Progenitor cell of endocrine pancreas (in vitro differentiated cells): Measurements from ENCODE around the gene GAMT. TPM values are rescaled to one million over a fixed set of nuclear protein-coding genes. Genes with fewer than 3 reads are reported as not detected.

Source experiments
- DNase-seq: peaks from one replicate; pipeline ENCODE4 v3.0.0; 2021; ENCODE audit warnings: low spot score; ENCODE audit not compliant: unreplicated experiment
- H3K27ac Mint-ChIP-seq: 2 replicates; pipeline ENCODE4 v1.8.0; 2021; ENCODE audit warnings: mild to moderate bottlenecking, moderate library complexity, mixed read lengths
- H3K27me3 Mint-ChIP-seq: 2 replicates; pipeline ENCODE4 v1.8.0; 2021; ENCODE audit warnings: mixed read lengths
- H3K36me3 Mint-ChIP-seq: 2 replicates; pipeline ENCODE4 v1.8.0; 2022; ENCODE audit warnings: mixed read lengths; ENCODE audit not compliant: insufficient read depth
- H3K4me1 Mint-ChIP-seq: 2 replicates; pipeline ENCODE4 v1.8.0; 2021; ENCODE audit warnings: low read depth, mixed read lengths
- H3K4me3 Mint-ChIP-seq: 2 replicates; pipeline ENCODE4 v1.8.0; 2021; ENCODE audit warnings: low read depth, mild to moderate bottlenecking, moderate library complexity, mixed read lengths
- H3K9me3 Mint-ChIP-seq: 2 replicates; pipeline ENCODE4 v1.8.0; 2021; ENCODE audit warnings: low read depth, mixed read lengths
- total RNA-seq: library from RNA; stranded (reverse); gene quantifications from 2 replicates; pipeline ENCODE4 v1.2.1, GENCODE V29; 2021
- TF ChIP-seq, protein P1 (sequence below): fragments of 200-600 bp; sonication (generic); IDR thresholded peaks from one replicate; pipeline ENCODE4 v1.5.0; 2021; ENCODE audit warnings: antibody characterized with exemption, mild to moderate bottlenecking; ENCODE audit not compliant: unreplicated experiment

Gene GAMT
- total RNA-seq, 1 donor from 2014 or later = 47.0 TPM

GRCh38 chr19:1388637-1389026, 12.7 kb downstream of the GAMT start:
- DNase-seq = no peak
- Mint-ChIP-seq H3K4me1 (peaks cover 4% of the 10 kb centered on the region), H3K27ac (no peak overlapping the region), H3K27me3 (no peaks in the 10 kb centered on the region), H3K4me3 (no peak overlapping the region), H3K36me3 (peaks cover 13% of the 10 kb centered on the region), H3K9me3 (no peaks in the 10 kb centered on the region)
- TF ChIP-seq, protein P1, sequence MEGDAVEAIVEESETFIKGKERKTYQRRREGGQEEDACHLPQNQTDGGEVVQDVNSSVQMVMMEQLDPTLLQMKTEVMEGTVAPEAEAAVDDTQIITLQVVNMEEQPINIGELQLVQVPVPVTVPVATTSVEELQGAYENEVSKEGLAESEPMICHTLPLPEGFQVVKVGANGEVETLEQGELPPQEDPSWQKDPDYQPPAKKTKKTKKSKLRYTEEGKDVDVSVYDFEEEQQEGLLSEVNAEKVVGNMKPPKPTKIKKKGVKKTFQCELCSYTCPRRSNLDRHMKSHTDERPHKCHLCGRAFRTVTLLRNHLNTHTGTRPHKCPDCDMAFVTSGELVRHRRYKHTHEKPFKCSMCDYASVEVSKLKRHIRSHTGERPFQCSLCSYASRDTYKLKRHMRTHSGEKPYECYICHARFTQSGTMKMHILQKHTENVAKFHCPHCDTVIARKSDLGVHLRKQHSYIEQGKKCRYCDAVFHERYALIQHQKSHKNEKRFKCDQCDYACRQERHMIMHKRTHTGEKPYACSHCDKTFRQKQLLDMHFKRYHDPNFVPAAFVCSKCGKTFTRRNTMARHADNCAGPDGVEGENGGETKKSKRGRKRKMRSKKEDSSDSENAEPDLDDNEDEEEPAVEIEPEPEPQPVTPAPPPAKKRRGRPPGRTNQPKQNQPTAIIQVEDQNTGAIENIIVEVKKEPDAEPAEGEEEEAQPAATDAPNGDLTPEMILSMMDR = no peak

GRCh38 chr19:1387684-1388636, 13.4 kb downstream of the GAMT start:
- H3K27ac Mint-ChIP-seq = no peak overlapping the region
- H3K4me3 Mint-ChIP-seq = no peak overlapping the region
- H3K9me3 Mint-ChIP-seq = no peaks in the 10 kb centered on the region
- peaks cover 15% of the 10 kb centered on the region for H3K36me3 Mint-ChIP-seq
- DNase-seq = no peak
- H3K27me3 Mint-ChIP-seq = no peaks in the 10 kb centered on the region
- peaks cover 6% of the 10 kb centered on the region for H3K4me1 Mint-ChIP-seq
- TF ChIP-seq, protein P1 = no peak

DNA sequence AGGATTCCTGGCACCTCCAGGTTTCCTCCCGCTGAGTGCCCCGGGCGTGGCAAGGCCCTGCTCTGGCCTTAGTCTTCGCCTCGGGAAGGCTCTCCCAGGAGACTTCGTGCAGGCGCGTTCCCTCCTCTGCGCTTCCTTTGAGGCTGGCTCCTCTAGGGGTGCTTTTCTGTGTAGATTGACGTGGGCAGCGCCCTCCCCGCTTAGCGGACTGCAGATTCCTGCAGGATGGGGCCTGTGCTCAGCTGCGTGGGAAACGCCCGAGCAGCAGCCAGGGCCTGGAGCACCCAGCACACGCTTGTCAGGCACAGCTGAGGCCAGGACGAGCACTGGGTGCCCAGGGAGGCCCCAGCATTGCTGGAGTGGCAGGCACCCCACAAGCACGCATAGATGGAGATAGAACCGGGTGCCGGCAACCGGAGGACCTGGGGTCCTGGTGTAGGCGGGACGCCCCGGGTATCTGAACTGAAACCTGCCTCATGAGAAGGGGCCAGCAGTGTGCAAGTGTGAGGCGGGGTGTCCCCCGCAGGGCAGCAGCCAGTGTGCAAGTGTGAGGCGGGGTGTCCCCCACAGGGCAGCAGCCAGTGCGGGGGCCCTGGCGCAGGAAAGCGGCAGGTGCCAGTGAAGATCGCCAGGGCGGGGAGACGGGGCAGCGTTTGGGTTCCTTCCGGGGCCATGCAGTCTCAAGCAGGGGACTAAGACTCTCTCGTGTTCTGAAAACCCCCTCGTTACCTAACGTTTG, 14.2 kb downstream of the GAMT start:
- H3K9me3 Mint-ChIP-seq = no peaks in the 10 kb centered on the region
- no peak for DNase-seq
- no peak overlapping the region for H3K4me3 Mint-ChIP-seq
- peaks cover 13% of the 10 kb centered on the region for H3K36me3 Mint-ChIP-seq
- TF ChIP-seq, protein P1 = no peak
- H3K27me3 Mint-ChIP-seq = no peaks in the 10 kb centered on the region
- no peak overlapping the region for H3K27ac Mint-ChIP-seq
- H3K4me1 Mint-ChIP-seq = peaks cover 6% of the 10 kb centered on the region

DNA sequence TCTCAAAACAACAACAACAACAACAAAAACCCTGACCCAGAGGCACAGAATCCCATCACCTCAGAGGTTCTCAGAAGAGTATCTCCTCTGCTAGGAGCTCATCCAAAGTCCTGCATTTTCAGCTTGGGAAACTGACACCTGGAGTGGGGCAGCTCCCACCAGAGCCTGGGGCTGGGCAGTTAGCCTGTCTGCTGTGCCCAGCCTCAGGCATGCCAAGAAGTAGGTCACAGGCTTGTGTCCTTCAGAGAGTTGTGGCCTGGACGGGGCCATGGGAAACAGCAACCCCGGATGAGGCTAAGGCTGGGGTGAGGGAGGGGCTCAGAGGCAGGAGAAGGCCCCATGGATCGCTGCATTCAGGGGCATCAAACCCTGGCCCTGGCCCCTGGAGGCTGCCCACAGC, 15.5 kb downstream of the GAMT start:
- H3K27ac Mint-ChIP-seq = no peak overlapping the region
- H3K9me3 Mint-ChIP-seq = no peaks in the 10 kb centered on the region
- H3K4me1 Mint-ChIP-seq = peaks cover 8% of the 10 kb centered on the region
- peaks cover 9% of the 10 kb centered on the region for H3K36me3 Mint-ChIP-seq
- TF ChIP-seq, protein P1 = no peak
- no peaks in the 10 kb centered on the region for H3K27me3 Mint-ChIP-seq
- no peak for DNase-seq
- H3K4me3 Mint-ChIP-seq = peak overlapping the region; percentile 5

- H3K4me1 Mint-ChIP-seq = peaks cover 8% of the 10 kb centered on the region
- no peak for DNase-seq
- peaks cover 8% of the 10 kb centered on the region for H3K36me3 Mint-ChIP-seq
- peak overlapping the region; percentile 82 for H3K4me3 Mint-ChIP-seq
- peak overlapping the region; percentile 57 for H3K27ac Mint-ChIP-seq
- H3K9me3 Mint-ChIP-seq = no peaks in the 10 kb centered on the region
- TF ChIP-seq, protein P1 = no peak
- H3K27me3 Mint-ChIP-seq = no peaks in the 10 kb centered on the region
Measured at GRCh38 chr19:1384478-1385110, 16.7 kb downstream of the GAMT start.
